GM19099 (cell line): ENCODE results near the gene KCNA2.

Source experiments
- POLR2A ChIP-seq: IDR thresholded peaks from 3 replicates; pipeline ENCODE4 v1.6.1; 2011; ENCODE audit warnings: low read depth; ENCODE audit not compliant: insufficient read length; ENCODE audit errors: extremely low read depth

Gene KCNA2

GRCh38 chr1:110572751-110573150, 33.4 kb downstream of the KCNA2 start:
- no peak for TF ChIP-seq POLR2A

- TF ChIP-seq POLR2A: no peak
Observed at GRCh38 chr1:110570901-110571300, 35.3 kb downstream of the KCNA2 start.

DNA sequence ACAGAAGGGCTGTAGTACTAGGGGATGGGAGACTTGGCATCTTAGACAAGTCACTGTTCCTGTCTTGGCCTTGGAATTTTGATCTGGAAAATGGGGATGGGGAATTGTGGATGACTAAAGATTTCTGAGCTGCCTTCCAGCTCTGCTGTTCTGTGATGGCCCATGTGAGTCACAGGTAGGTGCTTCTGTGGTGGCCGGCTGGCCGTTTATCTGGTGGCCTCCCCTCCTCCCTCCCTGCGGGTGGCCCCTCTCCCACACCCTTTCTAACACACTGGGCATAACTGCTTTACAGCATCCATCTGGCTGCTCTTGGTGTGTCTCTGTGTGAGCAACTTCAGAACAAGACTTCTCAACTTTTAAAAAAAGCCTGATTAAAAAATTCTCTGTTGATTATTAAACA, 35.9 kb downstream of the KCNA2 start:
- no peak for TF ChIP-seq POLR2A

DNA sequence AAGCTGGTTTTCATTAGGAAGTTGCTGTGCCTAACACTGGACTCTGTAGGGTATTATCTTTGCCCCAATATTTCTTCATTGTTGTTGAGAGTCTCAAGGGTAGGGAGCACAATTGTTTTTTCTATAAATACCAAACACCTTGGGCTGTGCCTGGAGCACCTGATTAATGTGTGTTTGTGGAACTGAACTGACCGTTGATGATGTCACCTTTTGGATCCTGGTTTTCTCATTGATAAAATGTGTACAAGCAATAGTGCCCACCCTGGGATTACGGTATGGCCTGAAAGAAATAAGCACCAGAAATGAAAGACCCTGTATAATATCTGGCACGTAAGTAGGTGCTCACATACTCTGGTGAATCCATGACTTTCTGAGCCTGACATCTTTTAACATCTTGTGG, 39.3 kb downstream of the KCNA2 start:
- no peak for TF ChIP-seq POLR2A

- TF ChIP-seq POLR2A: no peak
Observed at GRCh38 chr1:110565565-110565964, 40.6 kb downstream of the KCNA2 start.

DNA sequence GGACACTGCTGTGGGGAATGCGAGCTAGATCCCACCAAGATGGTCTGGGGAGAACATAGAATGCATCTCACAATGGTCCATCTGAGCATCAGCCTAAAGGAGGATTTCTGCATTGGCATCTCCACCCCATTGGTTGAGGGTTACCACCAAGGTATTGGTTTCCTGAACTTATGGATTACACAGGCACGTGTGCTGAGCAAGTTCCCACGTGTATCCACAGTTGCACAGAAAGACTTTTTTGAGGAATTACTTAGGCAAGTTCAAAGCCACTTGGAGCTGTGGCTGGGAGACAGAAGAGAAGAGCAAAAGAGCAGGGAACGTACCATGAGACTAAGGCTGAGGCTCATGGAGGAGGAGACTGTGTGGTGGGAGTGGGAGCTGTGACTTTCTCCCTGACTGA, 43.1 kb downstream of the KCNA2 start:
- TF ChIP-seq POLR2A: no peak

GRCh38 chr1:110561596-110561995, 44.6 kb downstream of the KCNA2 start:
- no peak for TF ChIP-seq POLR2A

DNA sequence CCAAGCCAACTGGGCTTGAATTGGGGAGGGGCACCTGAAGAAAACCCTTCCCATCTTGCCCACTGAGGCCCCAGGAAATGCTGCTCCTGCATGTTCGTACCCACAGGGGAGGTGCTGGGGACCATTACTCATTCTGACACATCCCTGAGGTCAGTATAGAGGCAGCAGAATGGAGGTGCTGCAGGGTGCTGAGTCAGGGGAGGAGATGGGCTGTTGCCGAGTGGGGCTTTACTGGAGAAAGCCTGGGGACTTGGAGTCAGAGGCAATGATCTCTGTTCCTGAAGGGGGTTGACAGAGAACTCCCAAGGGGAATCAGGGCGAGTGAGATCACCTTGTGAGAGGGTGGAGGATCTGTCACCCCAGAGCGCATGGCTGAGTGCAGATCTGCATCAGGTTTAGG, 47.0 kb downstream of the KCNA2 start:
- no peak for TF ChIP-seq POLR2A

DNA sequence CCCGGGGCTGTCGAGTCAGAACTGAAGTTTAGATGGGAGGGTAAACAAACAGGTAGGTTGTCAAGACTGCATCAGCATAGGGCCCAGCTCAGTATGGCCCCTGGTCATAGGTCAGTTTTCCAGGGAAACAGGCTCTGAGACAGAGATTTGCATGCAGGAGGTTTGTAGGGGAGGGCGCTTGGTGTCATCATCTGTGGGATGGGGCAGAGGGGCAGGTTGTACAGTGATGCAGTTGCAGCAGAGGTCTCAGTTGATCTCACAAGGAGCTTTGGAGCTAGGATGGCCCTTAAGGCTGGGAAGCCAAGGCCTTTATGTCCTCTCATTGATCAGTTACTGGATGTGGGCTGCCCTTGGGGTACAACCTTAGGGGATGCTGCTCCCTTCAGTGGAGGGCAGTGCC, 48.7 kb downstream of the KCNA2 start:
- no peak for TF ChIP-seq POLR2A

- no peak for TF ChIP-seq POLR2A
Observed at GRCh38 chr1:110556471-110556807, 49.7 kb downstream of the KCNA2 start.

- no peak for TF ChIP-seq POLR2A
Observed at GRCh38 chr1:110555807-110556470, 50.2 kb downstream of the KCNA2 start.

DNA sequence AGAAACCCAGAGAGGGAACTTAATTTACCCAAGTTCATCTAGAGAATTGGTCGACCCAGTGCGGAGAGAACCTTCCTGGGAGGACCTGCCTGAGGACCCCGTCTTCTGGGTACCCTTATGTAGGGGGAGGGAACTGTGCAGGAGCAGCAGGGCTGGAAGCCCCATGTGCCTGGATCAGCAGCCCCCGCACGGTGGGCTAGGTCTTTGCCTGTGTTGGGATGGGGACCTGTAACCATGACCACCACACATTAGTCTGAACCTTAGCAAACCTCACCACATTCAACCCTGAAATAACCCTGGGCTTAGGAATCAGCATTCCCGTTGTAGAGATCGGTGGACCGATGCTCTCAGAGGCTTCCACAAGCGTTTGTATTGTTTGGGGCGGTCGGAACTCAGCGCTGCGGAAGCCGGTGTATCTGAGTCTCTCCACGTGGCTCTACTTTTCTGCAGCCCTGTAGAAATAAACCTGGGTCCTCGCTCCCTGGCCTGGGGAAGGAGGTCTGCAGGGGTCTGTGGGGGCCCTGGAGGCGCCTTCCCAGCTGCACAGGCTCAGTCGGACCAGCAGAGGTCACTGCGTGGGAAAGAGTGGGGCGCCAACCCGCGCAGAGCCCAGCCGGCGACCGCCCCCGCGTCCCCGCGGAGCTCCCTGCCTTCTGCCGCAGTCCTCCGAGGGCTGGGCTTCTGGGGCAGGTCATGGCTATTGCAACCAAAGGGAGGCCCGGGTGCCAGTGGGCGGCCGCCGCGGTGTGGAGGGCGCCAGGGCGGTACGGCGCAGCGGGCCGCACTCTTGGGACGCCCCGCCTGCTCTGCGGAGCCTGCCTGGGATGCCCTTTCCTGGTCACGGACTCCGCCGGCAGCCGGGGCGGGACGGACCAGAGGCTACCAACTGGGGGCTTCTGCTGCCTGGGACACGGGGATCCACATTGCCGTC, 51.0 kb downstream of the KCNA2 start:
- TF ChIP-seq POLR2A: no peak

GRCh38 chr1:110551278-110551809, 54.8 kb downstream of the KCNA2 start:
- TF ChIP-seq POLR2A: no peak

GRCh38 chr1:110549831-110550230, 56.3 kb downstream of the KCNA2 start:
- no peak for TF ChIP-seq POLR2A

DNA sequence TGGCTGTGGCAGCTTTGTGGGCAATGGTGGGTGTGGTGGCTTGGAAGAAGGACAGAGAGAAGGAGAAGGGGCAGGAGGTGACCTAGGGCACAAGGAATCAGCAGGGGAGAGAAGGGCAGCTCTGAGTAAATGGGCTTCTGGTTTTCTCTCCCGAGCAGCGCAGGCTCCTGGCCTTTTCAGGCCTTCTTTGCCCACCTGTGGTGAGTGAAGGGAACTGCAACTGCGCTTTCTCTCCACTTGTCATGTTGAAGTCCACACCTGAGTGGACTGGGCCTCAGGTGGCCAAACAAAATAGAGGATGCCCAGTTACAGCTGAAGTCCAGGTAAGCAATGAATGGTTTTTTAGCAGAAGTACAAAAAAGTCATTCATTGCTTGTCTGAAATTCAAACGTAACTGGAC, 57.8 kb downstream of the KCNA2 start:
- no peak for TF ChIP-seq POLR2A

DNA sequence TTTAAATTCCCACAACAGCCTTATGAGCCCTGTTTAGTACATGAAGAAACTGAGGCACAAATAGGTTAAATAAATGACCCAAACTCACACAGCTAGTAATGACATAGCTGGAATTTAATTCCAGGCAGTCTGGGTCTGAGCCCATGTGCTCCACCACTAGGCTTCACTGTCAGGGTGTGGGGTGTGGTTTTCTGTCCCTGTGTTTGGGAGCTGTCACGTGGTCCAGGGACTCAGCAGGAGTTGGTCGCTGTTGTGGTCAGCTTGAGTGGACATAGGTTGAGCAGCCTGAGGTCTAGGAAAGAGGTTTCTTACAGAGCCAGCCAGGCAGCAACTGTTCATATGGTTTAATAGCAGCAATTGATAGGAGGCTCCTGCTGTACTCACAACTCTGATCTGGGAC, 59.1 kb downstream of the KCNA2 start:
- no peak for TF ChIP-seq POLR2A
